Esophagus muscularis mucosa (tissue), 3 donors: ENCODE measurements around the gene KCNG4.

Source experiments
- CTCF ChIP-seq, 3 experiments: fragments of 200-600 bp in 2 of 3; fragments of 450-650 bp in 1 of 3; sonication (generic) in 2 of 3; IDR thresholded peaks; one replicate each; pipeline ENCODE4 v1.5.1; 2017 to 2019; ENCODE audit warnings: antibody characterized with exemption in 3 of 3, mild to moderate bottlenecking in 2 of 3, moderate library complexity in 1 of 3
- POLR2A ChIP-seq: fragments of 450-650 bp; IDR thresholded peaks from one replicate; pipeline ENCODE4 v1.6.1; 2017; ENCODE audit warnings: antibody characterized with exemption, moderate library complexity, mild to moderate bottlenecking, low read depth

- no peak for TF ChIP-seq CTCF (IDR thresholded peaks at IDR 0.05)
- no peak for TF ChIP-seq POLR2A
Observed at GRCh38 chr16:84270071-84270470, 30.3 kb upstream of the KCNG4 start.
